ENCODE measurements around the gene UBE2U. TPM values are rescaled to one million over a fixed set of nuclear protein-coding genes. Genes with fewer than 3 reads are reported as not detected.

The UBE2U gene
- total and polyA plus RNA-seq, 2 of the 8 experiments (the other 6 are each of a cell fraction or from before 2014, with no cell fraction given), result not detected

GRCh38 chr1:64173336-64173940, 30.0 kb upstream of the UBE2U start:
- no peak overlapping the region for H4K8ac ChIP-seq (ENCODE audit: extremely low read depth, insufficient read depth, low read length)
- H2BK15ac ChIP-seq (ENCODE audit: low read length), result no peak overlapping the region
- peaks cover 0 to 3% (median 0%) of the 10 kb centered on the region in 4 experiments; a peak in 2 of 7 replicates for H3K4me1 ChIP-seq (replicated peaks in 1 of 4; ENCODE audit: control insufficient read depth in 3 of 4, insufficient read depth in 4 of 4, low read length in 3 of 4)
- H2AK5ac ChIP-seq (ENCODE audit: low read depth, low read length), result no peak overlapping the region
- no peak overlapping the region for H3K4me2 ChIP-seq (ENCODE audit: insufficient read depth in 1 of 2, low read depth in 2 of 2, low read length in 2 of 2)
- ChIA-PET CTCF (ENCODE audit: partially characterized antibody) (interaction anchor here (1.1 to 3.1 kb wide), 4 partner anchors 9 to 482 kb away, joined by 3 to 12 read pairs (median 4); no protein-coding TSS in a partner anchor), POLR2A (ENCODE audit: partially characterized antibody) (interaction anchor here (0.9 kb wide), 1 partner anchor 10 kb away, joined by 3 read pairs; no protein-coding TSS in a partner anchor)
- no peak overlapping the region for H3K14ac ChIP-seq (ENCODE audit: insufficient read length)
- no peaks in the 10 kb centered on the region for H3K27me3 ChIP-seq (replicated peaks in 1 of 4; ENCODE audit: control insufficient read depth in 3 of 4, extremely low read depth in 1 of 4, insufficient read depth in 3 of 4, low read length in 3 of 4)
- no peak overlapping the region for H2AFZ ChIP-seq (ENCODE audit: low read length)
- no peak overlapping the region for H3K18ac ChIP-seq (ENCODE audit: extremely low read depth, low read length)
- DNase-seq (ENCODE audit: low read depth in 1 of 2, low spot score in 2 of 2) (no peak), FAIRE-seq (no peak)
- H4K5ac ChIP-seq (ENCODE audit: insufficient read length, low read depth, low read length), result no peak overlapping the region
- H3K56ac ChIP-seq (replicated peaks; ENCODE audit: insufficient read length, low read depth, low read length), result no peak overlapping the region
- no peak overlapping the region for H3K4ac ChIP-seq (replicated peaks; ENCODE audit: insufficient read length, low read depth, low read length)
- H2BK12ac ChIP-seq (ENCODE audit: low read depth, low read length), result no peak overlapping the region
- H4K91ac ChIP-seq (replicated peaks; ENCODE audit: insufficient read length, low read length), result no peak overlapping the region
- peaks cover 6 to 8% of the 10 kb centered on the region in 2 experiments; a peak in 2 of 4 replicates for H3K9me3 ChIP-seq (ENCODE audit: insufficient read depth in 2 of 2, low read depth in 1 of 2, low read length in 1 of 2)
- H3K4me3 ChIP-seq (ENCODE audit: extremely low read depth in 1 of 4, insufficient read depth in 2 of 4, low read depth in 3 of 4, low read length in 4 of 4), result no peak overlapping the region
- no peak overlapping the region for H2BK5ac ChIP-seq (ENCODE audit: low read depth, low read length)
- H3K9ac ChIP-seq (replicated peaks in 1 of 4; ENCODE audit: extremely low read depth in 1 of 4, low read depth in 3 of 4, low read length in 3 of 4), result no peak overlapping the region
- TF ChIP-seq EZH2 (IDR thresholded peaks at IDR 0.05; ENCODE audit: low read depth, low read length, severe bottlenecking), result no peak
- TF ChIP-seq USF2 (IDR thresholded peaks at IDR 0.05; ENCODE audit: low read length), result no peak
- WGBS, 2 experiments (ENCODE audit: extremely low coverage in 1 of 2, insufficient coverage in 1 of 2, insufficient read length in 1 of 2, insufficient replicate concordance in 2 of 2, low coverage in 1 of 2, low lambda C conversion rate in 2 of 2, missing lambda C conversion rate in 1 of 2), result 80% methylated on average over 6 of the region's 6 CpGs; no CpG with 5 or more reads in 1 of the 2 experiments
- no peak overlapping the region for H3K23ac ChIP-seq (ENCODE audit: insufficient read length)
- no peaks in the 10 kb centered on the region for H3K79me1 ChIP-seq (ENCODE audit: low read depth, low read length)
- no peaks in the 10 kb centered on the region for H4K20me1 ChIP-seq (replicated peaks in 1 of 2; ENCODE audit: control insufficient read depth in 1 of 2, insufficient read depth in 2 of 2, low read length in 2 of 2)
- no peaks in the 10 kb centered on the region for H3K79me2 ChIP-seq (ENCODE audit: control insufficient read depth in 1 of 2, insufficient read depth in 2 of 2, low read length in 2 of 2)
- H2BK120ac ChIP-seq (replicated peaks; ENCODE audit: low read depth, low read length), result no peak overlapping the region
- peaks cover 5 to 32% (median 20%) of the 10 kb centered on the region in 4 experiments; a peak in 7 of 8 replicates for H3K36me3 ChIP-seq (ENCODE audit: control insufficient read depth in 2 of 4, insufficient read depth in 4 of 4, low read length in 3 of 4)
- H2BK20ac ChIP-seq (ENCODE audit: low read length), result no peak overlapping the region
- H3K23me2 ChIP-seq (ENCODE audit: low read depth, low read length), result no peaks in the 10 kb centered on the region
- H3K27ac ChIP-seq (ENCODE audit: low read depth, low read length), result no peak overlapping the region
